Thyroid gland (tissue), 4 donors: ENCODE data around the gene NRIP3. TPM values are rescaled to one million over a fixed set of nuclear protein-coding genes. Genes with fewer than 3 reads are reported as not detected.

Experiments
- DNase-seq, 2 donors: peaks; one replicate each; pipeline ENCODE4 v3.0.0-alpha.2; 2019
- H3K27ac ChIP-seq, 3 donors: fragments of 200-600 bp; sonication (generic); 1 replicate in 2 of 3; 2 replicates in 1 of 3; pipeline ENCODE4 v1.5.1; 2016 to 2019; ENCODE audit warnings: mild to moderate bottlenecking in 1 of 3, moderate library complexity in 1 of 3
- H3K27me3 ChIP-seq: fragments of 200-600 bp; sonication (generic); one replicate; pipeline ENCODE4 v1.5.1; 2019
- H3K36me3 ChIP-seq, 2 donors: fragments of 200-600 bp; sonication (generic); one replicate each; pipeline ENCODE4 v1.5.1; 2016 to 2019
- H3K4me1 ChIP-seq, 2 donors: fragments of 200-600 bp; sonication (generic); one replicate each; pipeline ENCODE4 v1.5.1; 2017 to 2019
- H3K4me3 ChIP-seq, 3 donors: fragments of 200-600 bp; sonication (generic); replicated peaks in 1 of 3; 1 replicate in 2 of 3; 2 replicates in 1 of 3; pipeline ENCODE4 v1.5.1; 2016; ENCODE audit warnings: mild to moderate bottlenecking in 1 of 3
- H3K9me3 ChIP-seq: fragments of 200-600 bp; sonication (generic); one replicate; pipeline ENCODE4 v1.5.1; 2017
- CTCF ChIP-seq, 6 experiments: fragments of 200-600 bp in 3 of 6; fragments of 450-650 bp in 3 of 6; sonication (generic) in 3 of 6; IDR thresholded peaks; one replicate each; pipeline ENCODE4 v1.5.1; 2016 to 2019; ENCODE audit warnings: antibody characterized with exemption in 6 of 6, mild to moderate bottlenecking in 2 of 6, inconsistent platforms in 1 of 6, moderate library complexity in 1 of 6
- POLR2A ChIP-seq, 2 donors: fragments of 450-650 bp; IDR thresholded peaks; one replicate each; pipeline ENCODE4 v1.6.1; 2017; ENCODE audit warnings: antibody characterized with exemption in 2 of 2, mild to moderate bottlenecking in 2 of 2, moderate library complexity in 1 of 2
- WGBS, 2 donors: methylation state at CpG; one replicate each; pipeline ENCODE4 v1.1.5; 2017; 5-methylcytosine and 5-hydroxymethylcytosine counted together
- intact Hi-C: fragments of 100-400 bp; cut with DNase I; formaldehyde crosslinking; loops from one replicate; pipeline ENCODE4 v1.15.1; 2023
- total RNA-seq, 4 donors: library from RNA; depleted of rRNA; stranded (reverse); fragments of >200 nt; gene quantifications; one replicate each; pipeline ENCODE4 v1.2.3, GENCODE V29; 2016

The NRIP3 gene
- total RNA-seq, 4 donors from 2014 or later: 0.56 to 6.6 (median 1.2) TPM

- intact Hi-C loops: loop anchor here (10.0 kb wide), 1 partner anchor 290 kb away; no protein-coding TSS in a partner anchor
- Histone ChIP-seq H3K36me3 (no peaks in the 10 kb centered on the region), H3K27me3 (no peaks in the 10 kb centered on the region), H3K27ac (peak within 1 kb of the TSS; percentile 88 to 92 (median 90)), H3K4me1 (peaks cover 23 to 29% of the 10 kb centered on the region in 2 donors), H3K4me3 (peak within 1 kb of the TSS; percentile 24 to 78 (median 63)), H3K9me3 (no peaks in the 10 kb centered on the region)
- TF ChIP-seq POLR2A (IDR thresholded peaks at IDR 0.05) (peak; percentile 47 to 89), CTCF (IDR thresholded peaks at IDR 0.05) (peak in 1 of 6 experiments; percentile 11)
- 0 to 2% methylated on average over 7 of the region's 67 CpGs for WGBS, 2 donors
- DNase-seq: peak; percentile 95 to 98
Observed at GRCh38 chr11:8964324-8965320, 39.2 kb downstream of the NRIP3 start, which contains the start of gene TMEM9B. TMEM9B (minus strand) TSS chr11:8964442; CDS start chr11:8964313, 129 bp downstream.

- intact Hi-C loops: loop anchor here (10.0 kb wide), 1 partner anchor 289 kb away; no protein-coding TSS in a partner anchor
- peak; percentile 88 to 91 for DNase-seq
- peak overlapping the region; percentile 88 to 92 (median 90) for H3K27ac ChIP-seq
- no peaks in the 10 kb centered on the region for H3K9me3 ChIP-seq
- peaks cover 27 to 35% of the 10 kb centered on the region in 2 donors for H3K4me1 ChIP-seq
- TF ChIP-seq CTCF (IDR thresholded peaks at IDR 0.05) (no peak), POLR2A (IDR thresholded peaks at IDR 0.05) (no peak)
- H3K27me3 ChIP-seq: no peaks in the 10 kb centered on the region
- WGBS, 2 donors: 3 to 7% methylated on average over 21 to 34 of the region's 39 CpGs
- peak overlapping the region; percentile 24 to 78 (median 63) for H3K4me3 ChIP-seq
- no peaks in the 10 kb centered on the region for H3K36me3 ChIP-seq
Observed at GRCh38 chr11:8963569-8964323, 40.1 kb downstream of the NRIP3 start.

- TF ChIP-seq POLR2A (IDR thresholded peaks at IDR 0.05): no peak
- TF ChIP-seq CTCF (IDR thresholded peaks at IDR 0.05): no peak
- Histone ChIP-seq H3K9me3 (no peaks in the 10 kb centered on the region), H3K36me3 (no peaks in the 10 kb centered on the region), H3K4me3 (no peak overlapping the region), H3K27me3 (no peaks in the 10 kb centered on the region), H3K27ac (no peak overlapping the region), H3K4me1 (peaks cover 27 to 35% of the 10 kb centered on the region in 2 donors)
- WGBS, 2 donors: 62 to 63% methylated on average over 2 of the region's 2 CpGs
- intact Hi-C loops: loop anchor here (10.0 kb wide), 1 partner anchor 288 kb away; no protein-coding TSS in a partner anchor
- DNase-seq: no peak
Observed at GRCh38 chr11:8962841-8963240, 41.0 kb downstream of the NRIP3 start.

GRCh38 chr11:8961401-8961800 is 42.4 kb downstream of the NRIP3 start:
- Histone ChIP-seq H3K4me3 (no peak overlapping the region), H3K9me3 (no peaks in the 10 kb centered on the region), H3K27ac (no peak overlapping the region), H3K4me1 (peaks cover 27 to 35% of the 10 kb centered on the region in 2 donors), H3K27me3 (no peaks in the 10 kb centered on the region), H3K36me3 (no peaks in the 10 kb centered on the region)
- intact Hi-C loops: loop anchor here (10.0 kb wide), 1 partner anchor 287 kb away; no protein-coding TSS in a partner anchor
- 79 to 83% methylated on average over 2 of the region's 2 CpGs for WGBS, 2 donors
- DNase-seq: no peak
- TF ChIP-seq CTCF (IDR thresholded peaks at IDR 0.05) (no peak), POLR2A (IDR thresholded peaks at IDR 0.05) (no peak)
